Measurements from ENCODE around the gene RRAS.

The RRAS gene

GRCh38 chr19:49677231-49677900, 37.4 kb upstream of the RRAS start, which contains the start of gene PRMT1:
Gene PRMT1, plus strand, starts transcription at chr19:49677271. Its CDS starts 10 bp downstream, at chr19:49677281.
- DNase-seq (ENCODE audit: low spot score) = no peak

- DNase-seq (ENCODE audit: low spot score) = peak; percentile 99
These were observed 36.9 kb upstream of the RRAS start for GRCh38 chr19:49676784-49677230.

DNA sequence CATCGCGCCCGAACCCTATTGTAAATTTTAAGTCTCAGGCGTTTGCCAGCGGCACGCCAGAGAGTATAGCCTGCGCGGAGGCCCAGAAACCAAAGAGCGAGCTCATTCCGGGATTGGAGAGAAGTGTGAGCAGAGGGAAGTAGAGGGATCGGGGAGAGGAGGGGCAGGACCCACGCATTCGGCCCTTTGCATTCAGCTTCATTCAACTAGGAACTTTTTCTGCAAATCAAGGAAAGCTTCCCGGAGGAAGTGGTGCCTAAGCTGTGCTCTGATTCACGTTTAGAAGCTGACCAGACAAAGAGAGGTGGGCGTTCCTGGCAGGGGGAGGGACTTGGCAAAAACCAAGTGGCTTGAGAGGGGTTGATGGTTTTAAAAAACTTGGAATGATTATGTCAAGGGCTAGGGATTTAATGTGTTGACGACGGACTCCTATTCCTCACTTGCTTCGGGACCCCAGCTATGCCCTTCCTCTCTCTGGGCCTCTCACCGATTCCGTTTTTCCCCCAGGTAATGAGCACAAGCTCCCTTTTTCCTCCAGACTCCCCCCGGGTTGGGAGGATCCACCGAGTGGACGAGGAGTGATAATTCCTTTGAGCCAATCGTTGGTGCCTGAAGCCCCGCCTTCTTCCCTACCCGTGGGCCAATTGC, 36.3 kb upstream of the RRAS start:
- peak; percentile 99 for DNase-seq (ENCODE audit: low spot score)

- DNase-seq (ENCODE audit: low spot score) = peak; percentile 76
These were observed 32.4 kb upstream of the RRAS start for GRCh38 chr19:49672131-49672919.

DNA sequence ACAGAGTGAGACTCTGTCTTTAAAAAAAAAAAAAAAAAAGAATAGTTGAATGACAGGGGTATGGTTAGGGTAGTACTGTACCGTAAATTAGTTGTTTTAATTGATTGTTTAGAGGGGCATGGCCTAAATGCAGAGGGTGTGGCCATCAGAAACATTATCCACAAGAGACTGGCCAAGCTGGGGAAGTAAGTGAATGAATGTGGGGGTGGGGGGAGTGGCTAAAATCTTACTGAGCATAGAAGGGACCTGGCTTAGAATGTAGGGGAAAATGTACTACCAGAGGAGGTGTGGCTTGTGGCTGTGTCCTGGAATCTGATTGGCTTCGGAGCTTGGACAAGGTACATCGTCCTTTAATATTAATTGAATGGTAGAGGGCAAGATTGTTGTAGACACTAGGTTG, 29.6 kb upstream of the RRAS start:
- no peak for DNase-seq (ENCODE audit: low spot score)

- no peak for DNase-seq (ENCODE audit: low spot score)
These were observed 27.5 kb upstream of the RRAS start for GRCh38 chr19:49667473-49667872.

GRCh38 chr19:49666120-49666444, 26.1 kb upstream of the RRAS start:
- DNase-seq (ENCODE audit: low spot score) = no peak

GRCh38 chr19:49665351-49666119, 25.6 kb upstream of the RRAS start, which contains the start of the genes BCL2L12 and IRF3:
Gene BCL2L12, plus strand, starts transcription at chr19:49665933. Its CDS starts 760 bp downstream, at chr19:49666693.
Gene IRF3, minus strand, starts transcription at chr19:49665857. Its CDS starts 1,019 bp downstream, at chr19:49664838.
- DNase-seq (ENCODE audit: low spot score) = peak; percentile 100

GRCh38 chr19:49665036-49665350, 25.1 kb upstream of the RRAS start:
- DNase-seq (ENCODE audit: low spot score) = no peak

DNA sequence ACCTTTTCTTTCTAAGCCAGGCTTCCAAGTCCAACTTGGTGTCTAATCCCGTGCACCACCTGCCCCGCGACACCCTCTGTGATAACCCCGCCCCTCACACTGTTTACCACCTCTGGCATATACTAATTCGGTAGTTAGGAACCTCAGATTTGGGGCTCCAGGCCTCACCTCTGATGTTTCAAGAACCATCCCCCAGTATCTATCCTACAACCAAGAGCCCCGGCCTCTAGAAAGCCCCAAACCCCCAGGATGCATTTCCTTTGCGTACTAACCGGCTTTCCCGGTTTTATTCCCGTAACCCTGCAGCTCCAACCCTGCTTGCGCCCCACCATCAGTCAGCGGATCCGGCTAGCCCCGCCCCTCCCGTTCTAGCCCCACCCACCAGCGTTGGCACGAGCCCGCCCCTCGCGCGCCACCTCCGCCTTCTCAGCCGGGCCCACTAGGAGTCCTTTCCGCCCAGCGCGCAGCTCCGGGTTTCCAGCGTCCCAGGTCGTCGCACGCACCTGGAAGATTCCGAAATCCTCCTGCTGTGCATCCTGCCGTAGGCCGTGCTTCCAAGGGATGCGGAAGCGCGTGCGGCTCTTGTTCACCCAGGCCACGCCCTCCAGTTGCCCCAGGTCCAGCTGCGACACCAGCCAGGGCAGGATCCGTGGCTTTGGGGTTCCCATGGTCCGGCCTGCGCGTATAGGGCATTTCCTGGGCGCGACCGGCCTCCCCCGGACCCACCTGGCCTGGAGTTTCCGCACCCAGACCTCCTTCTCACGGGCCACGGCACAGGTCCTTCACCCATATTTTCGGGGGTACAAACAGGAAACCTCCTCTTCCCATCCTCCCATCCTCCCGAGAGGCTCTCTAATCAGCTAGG, 24.5 kb upstream of the RRAS start:
- DNase-seq (ENCODE audit: low spot score) = peak; percentile 86

- no peak for DNase-seq (ENCODE audit: low spot score)
These were observed 23.3 kb upstream of the RRAS start for GRCh38 chr19:49663224-49663623.

GRCh38 chr19:49662011-49662410, 22.1 kb upstream of the RRAS start:
- DNase-seq (ENCODE audit: low spot score) = no peak

- no peak for DNase-seq (ENCODE audit: low spot score)
These were observed 20.5 kb upstream of the RRAS start for GRCh38 chr19:49660338-49660961.

GRCh38 chr19:49658566-49659442, 18.9 kb upstream of the RRAS start:
- DNase-seq (ENCODE audit: low spot score) = no peak

DNA sequence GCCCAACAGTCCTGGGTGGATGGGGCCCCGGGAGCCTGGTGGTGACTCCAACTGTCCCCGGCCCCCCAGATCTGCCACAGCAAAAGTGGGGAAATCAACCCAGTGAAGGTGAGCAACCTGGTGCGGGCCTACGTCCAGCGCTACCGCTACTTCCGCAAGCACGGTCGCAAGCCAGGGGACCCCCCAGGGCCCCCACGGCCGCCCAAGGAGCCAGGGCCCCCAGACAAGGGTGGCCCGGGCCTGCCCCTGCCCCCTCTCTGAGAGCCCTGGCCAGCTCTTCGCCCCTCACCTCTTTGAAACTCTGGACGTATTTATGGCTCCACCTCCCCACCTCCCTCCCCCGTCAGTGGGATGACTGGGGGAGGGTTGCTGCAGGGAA, 18.2 kb upstream of the RRAS start:
- no peak for DNase-seq (ENCODE audit: low spot score)

DNA sequence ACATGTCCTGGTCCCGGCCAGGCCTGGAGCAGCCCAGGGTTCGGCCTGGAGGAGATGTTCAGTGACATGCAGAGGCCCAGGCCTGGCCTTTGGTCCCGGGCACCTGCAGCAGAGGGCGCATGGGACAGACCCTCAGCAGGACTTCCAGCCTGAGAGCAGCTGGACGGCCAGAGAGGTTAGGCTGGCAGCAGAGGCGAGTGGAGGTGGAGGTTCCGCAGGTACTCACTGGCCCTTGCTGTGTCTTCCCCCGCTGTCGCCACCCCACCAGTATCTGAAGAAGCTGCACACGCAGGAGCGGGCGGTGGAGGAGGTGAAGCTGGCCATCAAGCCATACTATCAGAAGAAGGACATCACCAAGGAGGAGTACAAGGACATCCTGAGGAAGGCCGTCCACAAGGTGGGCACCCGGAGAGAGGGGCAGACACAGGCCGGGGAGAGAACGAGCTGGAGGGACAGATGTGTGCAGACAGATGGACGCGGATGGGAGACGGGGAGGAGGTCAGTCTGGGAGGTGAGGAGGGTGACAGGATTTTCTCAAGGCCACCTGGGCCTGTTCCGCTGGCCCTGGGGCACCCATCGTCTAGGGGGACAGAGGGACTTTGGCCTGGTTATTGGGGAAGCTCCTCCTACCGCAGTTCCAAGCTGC, 17.7 kb upstream of the RRAS start:
- DNase-seq (ENCODE audit: low spot score) = no peak

DNA sequence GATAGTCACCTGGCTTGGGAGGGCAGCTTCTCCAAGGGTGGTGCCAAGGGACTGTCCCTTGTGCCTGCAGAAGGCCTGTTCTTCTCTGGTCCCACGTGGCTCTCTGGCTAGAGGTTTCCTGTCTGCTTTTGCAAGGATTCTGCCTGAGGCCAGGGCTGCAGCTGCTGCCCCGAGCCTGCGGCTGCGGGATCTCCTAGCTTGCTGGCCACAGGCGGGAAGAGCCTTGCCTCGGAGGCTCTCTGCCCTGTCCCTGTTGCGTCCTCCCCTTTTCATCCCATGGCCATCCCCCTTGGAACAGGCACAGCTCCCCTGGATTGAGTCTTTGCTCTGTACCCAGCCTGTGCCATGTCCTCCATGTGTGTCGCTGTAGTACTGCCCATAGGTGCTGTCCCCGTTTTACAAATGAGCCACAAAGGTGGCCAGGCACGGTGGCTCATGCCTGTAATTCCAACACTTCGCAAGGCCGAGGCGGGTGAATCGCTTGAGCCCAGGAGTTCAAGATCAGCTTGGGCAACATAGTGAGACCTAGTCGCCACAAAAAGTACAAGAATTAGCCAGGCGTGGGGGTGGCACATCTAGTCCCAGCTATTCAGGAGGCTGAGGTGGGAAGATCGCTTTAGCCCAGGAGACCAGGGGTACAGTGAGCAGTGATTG, 16.6 kb upstream of the RRAS start:
- DNase-seq (ENCODE audit: low spot score) = no peak

DNA sequence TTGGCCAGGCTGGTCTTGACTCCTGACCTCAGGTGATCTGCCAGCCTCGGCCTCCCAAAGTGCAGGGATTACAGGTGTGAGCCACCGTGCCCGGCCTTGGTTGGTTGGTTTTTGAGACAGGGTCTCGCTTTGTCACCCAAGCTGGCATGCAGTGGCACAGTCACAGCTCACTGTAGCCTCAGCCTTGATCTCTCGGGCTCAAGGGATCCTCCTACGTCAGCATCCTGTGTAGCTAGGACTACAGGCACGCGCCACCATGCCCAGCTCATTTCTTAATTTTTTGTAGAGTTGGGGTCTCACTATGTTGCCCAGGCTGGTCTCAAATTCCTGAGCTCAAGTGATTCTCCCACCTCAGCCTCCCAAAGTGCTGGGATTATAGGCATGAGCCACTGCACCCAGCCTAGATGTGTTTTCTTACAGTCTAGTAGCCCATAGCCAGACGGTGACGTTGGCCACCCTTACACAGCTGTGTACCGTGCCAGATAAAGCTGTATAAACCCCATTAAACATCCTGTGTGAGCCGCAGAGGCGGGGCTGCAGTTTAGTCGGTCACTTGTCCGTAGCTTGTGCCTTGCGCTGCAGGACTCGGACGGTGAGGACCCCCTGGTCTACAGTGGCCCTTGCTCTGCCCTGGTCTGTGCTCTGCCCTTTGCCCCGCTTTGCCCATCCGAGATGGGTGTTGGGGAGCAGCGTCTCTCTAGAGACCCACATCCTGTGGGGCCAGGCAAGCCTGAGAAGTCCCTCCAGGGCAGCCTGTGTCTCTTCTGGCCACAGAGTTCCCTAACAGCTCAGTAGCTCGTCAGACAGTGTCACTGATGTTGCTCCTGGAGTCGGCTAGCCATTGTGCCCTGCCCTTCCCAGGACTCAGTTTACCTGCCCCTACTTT, 15.9 kb upstream of the RRAS start:
- DNase-seq (ENCODE audit: low spot score) = no peak
